IPS-11a (cell line): ENCODE data around the gene DDX6.
"Not testable (repeated sequence)": the region's sequence is repeated elsewhere in the genome, so short reads cannot be mapped to it uniquely, and the experiment has no call there.

Experiments used
- H3K4me3 ChIP-seq: one replicate; pipeline ENCODE4 v1.5.1; 2013; ENCODE audit warnings: low read depth, low read length, control low read depth

DDX6 gene, protein sequence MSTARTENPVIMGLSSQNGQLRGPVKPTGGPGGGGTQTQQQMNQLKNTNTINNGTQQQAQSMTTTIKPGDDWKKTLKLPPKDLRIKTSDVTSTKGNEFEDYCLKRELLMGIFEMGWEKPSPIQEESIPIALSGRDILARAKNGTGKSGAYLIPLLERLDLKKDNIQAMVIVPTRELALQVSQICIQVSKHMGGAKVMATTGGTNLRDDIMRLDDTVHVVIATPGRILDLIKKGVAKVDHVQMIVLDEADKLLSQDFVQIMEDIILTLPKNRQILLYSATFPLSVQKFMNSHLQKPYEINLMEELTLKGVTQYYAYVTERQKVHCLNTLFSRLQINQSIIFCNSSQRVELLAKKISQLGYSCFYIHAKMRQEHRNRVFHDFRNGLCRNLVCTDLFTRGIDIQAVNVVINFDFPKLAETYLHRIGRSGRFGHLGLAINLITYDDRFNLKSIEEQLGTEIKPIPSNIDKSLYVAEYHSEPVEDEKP

DNA sequence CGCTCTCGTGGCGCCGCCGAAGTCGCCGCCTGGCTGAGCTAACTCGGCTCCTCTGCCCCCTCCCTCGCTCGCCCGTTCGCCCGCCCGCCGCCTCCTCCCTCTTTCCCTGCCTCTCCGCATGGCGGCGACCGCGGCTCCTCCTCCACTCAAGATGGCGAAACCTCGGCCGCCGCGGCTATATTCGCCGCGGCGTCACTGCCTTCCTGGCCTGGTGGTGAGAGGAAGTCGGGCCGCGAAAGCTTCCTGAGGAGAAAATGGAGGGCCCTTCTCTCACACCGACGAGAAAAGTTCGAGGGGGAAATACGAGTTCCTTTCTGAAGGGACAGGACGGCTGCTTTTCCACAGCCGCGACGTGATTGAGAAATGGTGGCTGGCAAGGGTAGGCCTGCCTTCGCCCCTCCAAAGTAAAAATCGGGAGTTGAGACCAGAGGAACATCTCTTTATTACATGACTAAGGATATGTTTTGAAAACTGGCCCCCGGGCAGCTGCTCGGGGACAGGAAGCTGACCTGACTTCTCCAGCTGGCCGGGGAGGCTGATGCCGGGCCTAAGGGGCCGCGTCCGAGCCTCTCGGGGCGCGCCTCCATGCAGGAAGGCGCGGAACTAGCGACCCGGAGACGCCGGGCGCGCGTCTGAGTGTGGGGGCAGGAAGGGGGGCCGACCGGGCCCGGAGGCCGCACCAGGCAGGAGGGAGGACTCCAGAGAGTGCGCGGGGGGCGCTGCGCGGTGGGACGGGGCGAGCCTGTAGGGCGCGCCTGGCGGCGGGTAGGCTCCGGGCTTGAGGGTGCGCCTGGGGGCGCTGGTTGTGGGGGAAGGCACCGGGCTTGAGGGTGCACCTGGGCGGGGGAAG, at the start of gene DDX6:
Gene DDX6, minus strand, starts transcription at position 54 of the 850 bp plus-strand sequence. CDS start 4,913 bp downstream, outside the sequence.
- H3K4me3 ChIP-seq: peak within 1 kb of the TSS; percentile 96

DNA sequence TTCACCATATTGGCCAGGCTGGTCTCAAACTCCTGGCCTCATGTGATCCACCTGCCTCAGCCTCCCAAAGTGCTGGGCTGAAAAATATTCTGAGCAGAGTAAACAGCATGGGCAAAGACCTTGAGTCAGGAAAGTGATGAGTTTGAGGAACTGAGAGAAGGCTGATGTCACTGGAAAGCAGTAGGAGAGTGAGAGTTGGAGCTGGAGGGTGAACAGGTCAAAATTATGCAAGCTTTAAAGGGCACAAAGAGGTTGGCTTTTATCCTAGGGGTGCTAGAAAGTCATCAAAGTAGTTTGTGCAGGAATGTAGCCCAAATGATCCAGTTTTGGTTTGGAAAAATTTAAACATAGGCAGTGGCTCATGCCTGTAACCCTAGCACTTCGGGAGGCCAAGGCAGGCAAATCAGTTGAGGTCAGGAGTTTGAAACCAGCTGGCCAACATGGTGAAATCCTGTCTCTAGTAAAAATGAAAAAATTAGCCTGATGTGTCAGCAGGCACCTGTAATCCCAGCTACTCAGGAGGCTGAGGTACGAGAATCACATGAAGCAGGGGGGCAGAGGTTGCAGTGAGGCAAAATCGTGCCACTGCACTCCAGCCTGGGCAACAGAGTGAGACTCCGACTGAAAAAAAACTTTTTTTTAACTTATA, 48.1 kb upstream of the DDX6 start:
- H3K4me3 ChIP-seq: no peak overlapping the region

DNA sequence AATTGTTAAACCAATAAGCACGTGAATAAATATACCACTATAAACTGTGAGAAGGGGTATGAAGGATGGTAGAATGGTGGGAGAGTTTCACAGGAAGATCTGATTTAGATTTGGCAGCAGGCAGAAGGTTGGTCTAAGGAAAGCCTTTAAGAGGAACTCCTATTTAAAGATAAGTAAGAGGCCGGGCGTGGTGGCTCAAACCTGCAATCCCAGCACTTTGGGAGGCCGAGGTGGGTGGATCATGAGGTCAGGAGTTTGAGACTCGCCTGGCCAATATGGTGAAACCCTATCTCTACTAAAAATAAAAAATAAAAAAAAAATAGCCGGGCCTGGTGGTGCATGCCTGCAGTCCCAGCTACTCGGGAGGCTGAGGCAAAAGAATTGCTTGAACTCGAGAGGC, 46.9 kb upstream of the DDX6 start:
- no peak overlapping the region for H3K4me3 ChIP-seq

- H3K4me3 ChIP-seq: no peak overlapping the region
Observed at GRCh38 chr11:118834427-118835028, 43.6 kb upstream of the DDX6 start.

DNA sequence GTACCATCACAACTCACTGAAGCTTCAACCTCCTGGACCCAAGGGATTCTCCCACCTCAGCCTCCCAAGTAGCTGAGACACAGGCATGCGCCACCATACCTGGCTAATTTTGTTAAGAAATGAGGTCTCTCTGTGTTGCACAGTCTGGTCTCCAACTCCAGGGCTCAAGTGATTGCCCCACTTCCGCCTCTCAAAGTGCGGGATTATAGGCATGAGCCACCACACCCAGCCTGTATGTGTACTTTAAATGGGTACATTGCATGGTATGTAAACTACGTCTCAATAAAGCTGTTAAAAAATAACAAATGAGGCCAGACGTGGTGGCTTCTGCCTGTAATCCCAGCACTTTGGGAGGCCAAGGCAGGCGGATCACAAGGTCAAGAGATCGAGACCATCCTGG, 36.2 kb upstream of the DDX6 start:
- H3K4me3 ChIP-seq: no peak overlapping the region

- not testable (repeated sequence) for H3K4me3 ChIP-seq
Observed at GRCh38 chr11:118822936-118823510, 32.1 kb upstream of the DDX6 start.

DNA sequence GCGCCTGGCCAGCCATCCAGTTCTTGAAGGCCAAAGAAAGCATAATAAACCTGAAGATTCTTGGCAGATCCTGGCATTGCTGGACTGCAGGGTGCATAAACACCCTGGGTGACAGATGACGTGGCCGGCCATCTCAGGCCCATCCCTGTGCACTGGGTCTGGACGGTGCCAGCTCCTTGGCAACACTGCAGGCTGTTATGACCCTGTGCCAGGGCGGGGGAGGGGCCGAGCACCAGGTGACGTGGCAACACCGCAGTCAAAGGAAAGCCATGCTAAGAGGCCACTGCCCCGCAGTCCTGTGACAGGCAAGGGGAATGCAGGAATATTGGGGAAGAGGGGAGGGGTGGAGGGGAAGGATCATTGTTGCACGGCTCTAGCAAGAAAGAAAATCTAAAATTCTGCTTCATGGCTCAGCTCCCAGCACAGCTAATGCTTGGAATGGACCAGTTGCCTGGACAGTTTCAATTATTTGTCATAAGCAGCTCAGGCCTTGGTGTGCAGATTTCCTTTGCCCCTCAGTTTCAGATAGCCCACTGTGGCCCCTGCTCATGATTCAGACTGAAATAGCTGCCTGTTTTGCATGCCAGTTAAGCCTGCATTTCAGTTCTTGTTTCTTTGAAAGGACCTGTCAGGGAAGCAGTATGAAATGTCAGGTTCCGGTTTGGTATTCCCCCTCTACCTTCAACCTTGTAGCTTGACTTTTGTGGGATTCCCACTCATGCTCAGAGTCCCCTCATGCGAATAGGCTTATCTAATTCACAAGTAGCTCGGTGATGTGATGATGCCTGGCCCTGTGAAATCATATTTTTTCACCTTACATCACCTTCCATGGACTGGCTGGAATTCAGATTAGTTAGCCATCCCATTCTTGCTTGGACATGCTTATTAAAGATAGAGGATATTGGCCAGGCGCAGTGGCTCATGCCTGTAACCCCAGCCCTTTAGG, 29.7 kb upstream of the DDX6 start:
- H3K4me3 ChIP-seq: no peak overlapping the region

DNA sequence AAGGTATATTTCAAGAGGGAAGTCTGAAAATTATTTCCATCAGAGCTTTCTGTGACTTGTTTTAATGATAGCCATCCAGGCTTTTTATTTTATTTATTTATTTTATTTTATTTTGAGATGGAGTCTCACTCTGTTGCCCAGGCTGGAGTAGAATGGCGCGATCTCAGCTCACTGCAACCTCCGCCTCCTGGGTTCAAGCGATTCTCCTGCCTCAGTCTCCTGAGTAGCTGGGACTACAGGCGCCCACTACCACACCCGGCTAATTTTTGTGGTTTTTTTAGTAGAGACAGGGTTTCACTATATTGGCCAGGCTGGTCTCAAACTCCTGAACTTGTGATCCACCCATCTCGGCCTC, 29.0 kb upstream of the DDX6 start:
- not testable (repeated sequence) for H3K4me3 ChIP-seq

GRCh38 chr11:118819334-118820024, 28.5 kb upstream of the DDX6 start:
- no peak overlapping the region for H3K4me3 ChIP-seq

DNA sequence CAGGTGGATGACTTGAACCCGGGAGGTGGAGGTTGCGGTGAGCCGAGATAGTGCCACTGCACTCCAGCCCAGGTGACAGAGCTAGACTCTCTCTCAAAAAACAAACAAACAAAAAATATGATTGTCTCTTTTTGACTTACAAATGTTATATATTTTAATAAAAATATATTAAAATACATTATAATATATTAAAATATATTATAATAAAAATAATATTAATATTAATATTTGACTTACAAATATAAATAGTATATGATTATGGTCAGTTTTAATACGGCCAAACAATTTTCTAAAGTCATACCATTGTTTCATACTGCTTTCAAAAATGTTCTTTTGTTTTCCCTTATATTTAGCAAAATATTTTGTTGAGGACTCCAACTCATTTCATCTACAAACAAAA, 27.2 kb upstream of the DDX6 start:
- H3K4me3 ChIP-seq: no peak overlapping the region

DNA sequence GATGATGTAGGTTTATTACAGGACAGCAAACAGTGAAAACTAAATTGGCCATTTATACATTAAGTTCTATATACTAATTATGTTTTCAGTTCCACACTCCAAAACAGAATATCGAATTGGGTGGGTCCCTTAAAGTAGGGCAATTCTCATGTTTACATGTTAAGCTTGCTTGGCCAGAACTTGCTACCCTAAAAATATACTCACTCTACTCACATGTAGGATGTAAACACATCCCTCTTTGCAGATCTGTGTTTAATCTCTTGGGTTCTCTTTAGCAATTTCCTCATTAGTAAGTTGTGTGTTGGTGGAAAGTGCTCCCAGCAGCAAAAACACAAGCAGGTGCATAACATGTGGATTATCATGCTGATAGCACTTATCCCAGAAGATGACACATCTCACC, 22.6 kb upstream of the DDX6 start:
- no peak overlapping the region for H3K4me3 ChIP-seq

DNA sequence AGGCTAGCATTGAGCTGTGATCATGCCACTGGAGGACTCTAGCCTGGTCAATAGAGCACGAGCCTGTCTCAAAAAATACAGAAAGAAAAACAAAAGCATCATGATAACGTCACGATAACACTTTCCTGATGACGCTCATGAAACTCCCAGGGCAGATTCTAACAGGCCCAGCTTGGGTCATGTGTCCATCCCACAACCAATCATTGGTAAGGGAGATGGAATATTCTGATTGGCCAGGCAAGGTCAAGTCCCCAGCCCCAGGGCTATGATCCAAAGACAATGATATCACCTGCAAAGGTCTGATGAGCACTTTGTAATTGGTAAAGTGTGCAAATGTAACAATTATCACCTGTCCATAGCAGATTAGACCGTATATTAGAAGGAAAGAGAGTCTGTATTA, 21.5 kb upstream of the DDX6 start:
- H3K4me3 ChIP-seq: no peak overlapping the region

- no peak overlapping the region for H3K4me3 ChIP-seq
Observed at GRCh38 chr11:118807800-118808778, 17.1 kb upstream of the DDX6 start.

GRCh38 chr11:118806400-118806799, 15.4 kb upstream of the DDX6 start:
- H3K4me3 ChIP-seq: no peak overlapping the region

GRCh38 chr11:118804094-118804493, 13.1 kb upstream of the DDX6 start:
- H3K4me3 ChIP-seq: no peak overlapping the region

DNA sequence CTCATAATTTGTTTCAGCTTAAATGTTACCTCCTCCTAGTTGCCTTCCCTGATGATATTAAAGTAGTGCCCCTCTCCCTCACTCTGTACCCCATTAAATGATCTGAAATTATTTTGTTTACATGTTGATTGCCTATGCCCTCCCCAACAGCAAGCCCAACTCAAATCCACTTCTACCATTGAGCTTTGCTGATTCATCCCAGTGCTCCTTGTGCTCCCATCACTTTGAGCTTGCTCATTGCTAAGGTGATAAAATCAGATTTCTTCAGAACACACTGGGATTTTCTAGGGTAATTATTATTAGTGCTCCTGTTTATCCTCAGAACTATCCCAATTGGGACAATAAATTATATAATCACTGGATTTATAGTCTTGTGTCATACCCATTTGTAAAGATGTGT, 8.4 kb upstream of the DDX6 start:
- no peak overlapping the region for H3K4me3 ChIP-seq

GRCh38 chr11:118797510-118797909, 6.5 kb upstream of the DDX6 start:
- H3K4me3 ChIP-seq: no peak overlapping the region

GRCh38 chr11:118792570-118793124, 1.7 kb upstream of the DDX6 start:
- H3K4me3 ChIP-seq: peak overlapping the region; percentile 96
